GM23248 (cell line): ENCODE results near the gene INPP5J. TPM values are rescaled to one million over a fixed set of nuclear protein-coding genes. Genes with fewer than 3 reads are reported as not detected.

Source experiments
- DNase-seq: peaks from one replicate; pipeline ENCODE4 v3.0.0-alpha.2; 2015
- H2AFZ ChIP-seq: fragments of 200-600 bp; sonication (generic); 2 replicates; pipeline ENCODE4 v1.6.1; 2016; ENCODE audit warnings: antibody characterized with exemption
- H3F3A ChIP-seq: fragments of 200-600 bp; sonication (generic); 2 replicates; pipeline ENCODE4 v1.6.1; 2016; ENCODE audit warnings: mild to moderate bottlenecking, antibody characterized with exemption, mixed run types; ENCODE audit not compliant: insufficient read depth
- H3K27ac ChIP-seq: fragments of 200-600 bp; sonication (generic); 2 replicates; pipeline ENCODE4 v1.5.1; 2016; ENCODE audit warnings: mild to moderate bottlenecking
- H3K27me3 ChIP-seq: fragments of 200-600 bp; sonication (generic); replicated peaks from 2 replicates; pipeline ENCODE4 v1.6.1; 2016; ENCODE audit warnings: mild to moderate bottlenecking; ENCODE audit not compliant: insufficient read depth
- H3K36me3 ChIP-seq: fragments of 200-600 bp; sonication (generic); 2 replicates; pipeline ENCODE4 v1.6.1; 2016; ENCODE audit warnings: low read depth, mild to moderate bottlenecking
- H3K4me1 ChIP-seq: fragments of 200-600 bp; sonication (generic); 2 replicates; pipeline ENCODE4 v1.6.1; 2016; ENCODE audit warnings: mild to moderate bottlenecking; ENCODE audit not compliant: insufficient read depth
- H3K4me2 ChIP-seq: fragments of 200-600 bp; sonication (generic); one replicate; pipeline ENCODE4 v1.6.1; 2016; ENCODE audit warnings: mild to moderate bottlenecking; ENCODE audit not compliant: unreplicated experiment
- H3K4me3 ChIP-seq: fragments of 200-600 bp; sonication (generic); 2 replicates; pipeline ENCODE4 v1.5.1; 2016; ENCODE audit warnings: mild to moderate bottlenecking
- H3K79me2 ChIP-seq: fragments of 200-600 bp; sonication (generic); 2 replicates; pipeline ENCODE4 v1.6.1; 2016; ENCODE audit warnings: mild to moderate bottlenecking; ENCODE audit not compliant: insufficient read depth
- H3K9ac ChIP-seq: fragments of 200-600 bp; sonication (generic); 2 replicates; pipeline ENCODE4 v1.6.1; 2016; ENCODE audit warnings: mild to moderate bottlenecking
- H3K9me2 ChIP-seq: fragments of 200-600 bp; sonication (generic); 2 replicates; pipeline ENCODE4 v1.6.1; 2016; ENCODE audit warnings: mixed run types, mild to moderate bottlenecking, moderate library complexity; ENCODE audit not compliant: insufficient read depth
- H3K9me3 ChIP-seq: fragments of 200-600 bp; sonication (generic); one replicate; pipeline ENCODE4 v1.6.1; 2017; ENCODE audit warnings: low read depth
- H4K20me1 ChIP-seq: fragments of 200-600 bp; sonication (generic); 2 replicates; pipeline ENCODE4 v1.6.0; 2016; ENCODE audit not compliant: insufficient read depth
- EZH2 ChIP-seq: fragments of 200-600 bp; sonication (generic); IDR thresholded peaks from 2 replicates; pipeline ENCODE4 v1.6.1; 2018; ENCODE audit warnings: antibody characterized with exemption, mild to moderate bottlenecking; ENCODE audit not compliant: insufficient read depth, poor library complexity, severe bottlenecking
- EZH2phosphoT487 ChIP-seq: fragments of 200-600 bp; sonication (generic); IDR thresholded peaks from 2 replicates; pipeline ENCODE4 v1.6.1; 2018; ENCODE audit warnings: antibody characterized with exemption, moderate library complexity, mild to moderate bottlenecking, low read depth; ENCODE audit not compliant: insufficient read depth
- WGBS, 2 experiments: methylation state at CpG; one replicate each; pipeline ENCODE4 v1.1.6; 2015 to 2017; ENCODE audit warnings: low lambda C conversion rate in 2 of 2, low coverage in 1 of 2; ENCODE audit errors: missing lambda C conversion rate in 2 of 2; 5-methylcytosine and 5-hydroxymethylcytosine counted together
- in situ Hi-C: fragments of 300-500 bp; cut with MboI; formaldehyde crosslinking; loops from 2 replicates; pipeline ENCODE4 v1.15.0; 2020
- polyA plus RNA-seq: library from polyadenylated mRNA; unstranded; fragments of >200 nt; fragmentation: Nextera tagmentation; extraction: Ambion mirVana; gene quantifications from 2 replicates; pipeline ENCODE4 v1.2.1, GENCODE V29; 2016
- total RNA-seq: library from RNA; depleted of rRNA; stranded (reverse); fragments of >200 nt; shearing (Covaris generic); gene quantifications from 2 replicates; pipeline ENCODE4 v1.2.3, GENCODE V29; 2014

INPP5J gene
- total and polyA plus RNA-seq, 2 experiments from 2014 or later, result 0.26 TPM; not detected in 1

GRCh38 chr22:31093086-31093850 lies 29.5 kb upstream of the INPP5J start:
- TF ChIP-seq EZH2phosphoT487 (no peak), EZH2 (no peak)
- no peak for DNase-seq
- 92 to 94% methylated on average over 17 to 31 of the region's 33 CpGs for WGBS, 2 experiments

GRCh38 chr22:31094021-31094551 lies 28.7 kb upstream of the INPP5J start:
- in situ Hi-C loops, result no loop called here
- no peak overlapping the region for H2AFZ ChIP-seq
- H3K4me1 ChIP-seq, result peaks cover 3% of the 10 kb centered on the region; the same call in 1 of the 2 replicates
- H3F3A ChIP-seq, result peaks cover 21% of the 10 kb centered on the region
- no peak overlapping the region for H3K4me2 ChIP-seq
- peaks cover 48% of the 10 kb centered on the region; the same call in 1 of the 2 replicates for H3K36me3 ChIP-seq
- DNase-seq, result no peak
- H3K4me3 ChIP-seq, result no peak overlapping the region
- WGBS, 2 experiments, result 50 to 66% methylated on average over 5 of the region's 5 CpGs
- no peak for TF ChIP-seq EZH2phosphoT487
- TF ChIP-seq EZH2, result no peak
- peaks cover 24% of the 10 kb centered on the region; the same call in 1 of the 2 replicates for H3K79me2 ChIP-seq
- no peak overlapping the region for H3K27ac ChIP-seq
- H4K20me1 ChIP-seq, result no peaks in the 10 kb centered on the region
- H3K9me2 ChIP-seq, result no peaks in the 10 kb centered on the region
- no peak overlapping the region for H3K9ac ChIP-seq
- no peaks in the 10 kb centered on the region for H3K9me3 ChIP-seq
- H3K27me3 ChIP-seq, result no peaks in the 10 kb centered on the region

More at GRCh38 chr22:31093086-31093850, 29.5 kb upstream of the INPP5J start:
- no peaks in the 10 kb centered on the region for H3K9me3 ChIP-seq
- H3K27ac ChIP-seq, result no peak overlapping the region
- H3K79me2 ChIP-seq, result peaks cover 30% of the 10 kb centered on the region; the same call in 1 of the 2 replicates
- H4K20me1 ChIP-seq, result no peaks in the 10 kb centered on the region
- no peak overlapping the region for H3K4me2 ChIP-seq
- no peaks in the 10 kb centered on the region for H3K4me1 ChIP-seq
- H3F3A ChIP-seq, result peaks cover 17% of the 10 kb centered on the region
- H3K36me3 ChIP-seq, result peaks cover 52% of the 10 kb centered on the region; the same call in 1 of the 2 replicates
- in situ Hi-C loops, result no loop called here
- no peak overlapping the region for H3K9ac ChIP-seq
- no peak overlapping the region for H3K4me3 ChIP-seq
- H3K27me3 ChIP-seq, result no peaks in the 10 kb centered on the region
- no peaks in the 10 kb centered on the region for H3K9me2 ChIP-seq
- H2AFZ ChIP-seq, result no peak overlapping the region

GRCh38 chr22:31094741-31095140 lies 28.0 kb upstream of the INPP5J start:
- Histone ChIP-seq H3K27me3 (no peaks in the 10 kb centered on the region), H3K79me2 (peaks cover 18% of the 10 kb centered on the region; the same call in 1 of the 2 replicates), H4K20me1 (no peaks in the 10 kb centered on the region), H3K9me2 (no peaks in the 10 kb centered on the region), H3K4me2 (no peak overlapping the region), H3K9ac (no peak overlapping the region), H3F3A (peaks cover 28% of the 10 kb centered on the region), H3K27ac (no peak overlapping the region), H3K4me3 (no peak overlapping the region), H3K4me1 (peaks cover 9% of the 10 kb centered on the region; the same call in 1 of the 2 replicates), H3K9me3 (no peaks in the 10 kb centered on the region), H3K36me3 (peaks cover 48% of the 10 kb centered on the region; the same call in 1 of the 2 replicates), H2AFZ (no peak overlapping the region)
- DNase-seq, result no peak
- in situ Hi-C loops, result no loop called here
- WGBS, 2 experiments, result 91 to 93% methylated on average over 7 of the region's 7 CpGs
- TF ChIP-seq EZH2 (no peak), EZH2phosphoT487 (no peak)

- Histone ChIP-seq H3K4me2 (no peak overlapping the region), H3K79me2 (peaks cover 16% of the 10 kb centered on the region; the same call in 1 of the 2 replicates), H4K20me1 (no peaks in the 10 kb centered on the region), H3K27me3 (no peaks in the 10 kb centered on the region), H3F3A (peaks cover 36% of the 10 kb centered on the region), H3K9ac (no peak overlapping the region), H3K27ac (no peak overlapping the region), H3K4me3 (no peak overlapping the region), H3K4me1 (peaks cover 9% of the 10 kb centered on the region; the same call in 1 of the 2 replicates), H3K36me3 (peaks cover 48% of the 10 kb centered on the region; the same call in 1 of the 2 replicates), H3K9me3 (no peaks in the 10 kb centered on the region), H2AFZ (no peak overlapping the region), H3K9me2 (no peaks in the 10 kb centered on the region)
- in situ Hi-C loops, result no loop called here
- no peak for DNase-seq
- TF ChIP-seq EZH2phosphoT487, result no peak
- no peak for TF ChIP-seq EZH2
- 98% methylated on average over 3 of the region's 3 CpGs for WGBS, 2 experiments
Measured at GRCh38 chr22:31095637-31096249, 27.0 kb upstream of the INPP5J start.
